GM12865 (cell line): ENCODE measurements around the gene NTRK1.
A peak's percentile ranks its signal among the peaks of the same experiment; 100 is the strongest.

ENCODE experiments used
- DNase-seq: peaks from one replicate; pipeline ENCODE4 v3.0.0; 2010; ENCODE audit warnings: low read depth
- H3K4me3 ChIP-seq: 2 replicates; pipeline ENCODE4 v1.5.1; 2011; ENCODE audit warnings: mild to moderate bottlenecking, low read depth, low read length, control low read depth
- TF ChIP-seq, protein P1 (sequence below): IDR thresholded peaks from 2 replicates; pipeline ENCODE4 v1.5.1; 2011; ENCODE audit warnings: low read length, control low read depth, low read depth, inconsistent platforms; ENCODE audit not compliant: insufficient read depth; ENCODE audit errors: missing control alignments

The NTRK1 gene

DNA sequence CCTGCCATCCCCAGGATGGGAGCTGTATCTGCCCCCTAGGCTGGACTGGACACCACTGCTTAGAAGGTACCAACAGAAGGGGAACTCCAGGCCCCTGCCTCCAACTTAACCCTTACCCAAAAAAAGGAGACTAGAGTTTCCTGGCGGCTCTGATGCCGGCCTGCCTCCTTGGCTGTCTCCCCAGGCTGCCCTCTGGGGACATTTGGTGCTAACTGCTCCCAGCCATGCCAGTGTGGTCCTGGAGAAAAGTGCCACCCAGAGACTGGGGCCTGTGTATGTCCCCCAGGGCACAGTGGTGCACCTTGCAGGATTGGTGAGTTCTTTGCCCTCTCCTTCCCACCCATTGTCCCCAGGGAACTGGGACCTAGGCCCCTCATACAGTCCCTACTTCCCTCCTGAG, 51.6 kb downstream of the NTRK1 start:
- no peak for DNase-seq
- TF ChIP-seq, protein P1, sequence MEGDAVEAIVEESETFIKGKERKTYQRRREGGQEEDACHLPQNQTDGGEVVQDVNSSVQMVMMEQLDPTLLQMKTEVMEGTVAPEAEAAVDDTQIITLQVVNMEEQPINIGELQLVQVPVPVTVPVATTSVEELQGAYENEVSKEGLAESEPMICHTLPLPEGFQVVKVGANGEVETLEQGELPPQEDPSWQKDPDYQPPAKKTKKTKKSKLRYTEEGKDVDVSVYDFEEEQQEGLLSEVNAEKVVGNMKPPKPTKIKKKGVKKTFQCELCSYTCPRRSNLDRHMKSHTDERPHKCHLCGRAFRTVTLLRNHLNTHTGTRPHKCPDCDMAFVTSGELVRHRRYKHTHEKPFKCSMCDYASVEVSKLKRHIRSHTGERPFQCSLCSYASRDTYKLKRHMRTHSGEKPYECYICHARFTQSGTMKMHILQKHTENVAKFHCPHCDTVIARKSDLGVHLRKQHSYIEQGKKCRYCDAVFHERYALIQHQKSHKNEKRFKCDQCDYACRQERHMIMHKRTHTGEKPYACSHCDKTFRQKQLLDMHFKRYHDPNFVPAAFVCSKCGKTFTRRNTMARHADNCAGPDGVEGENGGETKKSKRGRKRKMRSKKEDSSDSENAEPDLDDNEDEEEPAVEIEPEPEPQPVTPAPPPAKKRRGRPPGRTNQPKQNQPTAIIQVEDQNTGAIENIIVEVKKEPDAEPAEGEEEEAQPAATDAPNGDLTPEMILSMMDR = no peak

DNA sequence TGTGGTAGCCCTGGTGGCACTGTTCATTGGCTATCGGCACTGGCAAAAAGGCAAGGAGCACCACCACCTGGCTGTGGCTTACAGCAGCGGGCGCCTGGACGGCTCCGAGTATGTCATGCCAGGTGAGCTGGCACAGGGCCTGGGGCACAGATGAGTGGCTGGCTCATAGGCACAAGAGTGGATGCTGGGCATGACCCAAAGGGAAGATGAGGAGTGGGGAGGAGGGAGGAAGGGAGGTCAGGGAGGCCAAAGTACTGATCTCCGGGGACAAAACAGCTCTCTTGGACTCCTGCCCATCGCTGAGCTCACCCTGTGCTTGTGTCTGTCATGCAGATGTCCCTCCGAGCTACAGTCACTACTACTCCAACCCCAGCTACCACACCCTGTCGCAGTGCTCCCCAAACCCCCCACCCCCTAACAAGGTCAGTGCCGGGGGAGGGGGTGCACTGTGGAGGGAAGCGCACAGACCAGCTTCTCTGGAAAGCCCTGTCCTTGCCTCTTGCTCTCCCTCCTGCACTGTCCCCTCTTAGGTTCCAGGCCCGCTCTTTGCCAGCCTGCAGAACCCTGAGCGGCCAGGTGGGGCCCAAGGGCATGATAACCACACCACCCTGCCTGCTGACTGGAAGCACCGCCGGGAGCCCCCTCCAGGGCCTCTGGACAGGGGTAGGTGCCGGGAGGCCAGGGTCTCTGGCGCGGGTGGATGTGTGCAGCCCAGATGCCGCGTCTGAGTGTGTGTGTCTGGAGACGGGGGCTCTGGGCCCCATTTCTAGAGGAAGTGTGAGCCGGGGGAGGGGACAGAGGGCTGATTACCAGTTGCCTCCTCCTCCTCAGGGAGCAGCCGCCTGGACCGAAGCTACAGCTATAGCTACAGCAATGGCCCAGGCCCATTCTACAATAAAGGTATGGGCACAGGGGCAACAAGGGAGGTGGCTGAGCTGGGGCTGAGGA, 52.5 kb downstream of the NTRK1 start:
- TF ChIP-seq, protein P1 = peak; percentile 13
- no peak overlapping the region for H3K4me3 ChIP-seq
- DNase-seq = no peak

More for the DNA sequence above, 51.6 kb downstream of the NTRK1 start:
- H3K4me3 ChIP-seq = no peak overlapping the region

DNA sequence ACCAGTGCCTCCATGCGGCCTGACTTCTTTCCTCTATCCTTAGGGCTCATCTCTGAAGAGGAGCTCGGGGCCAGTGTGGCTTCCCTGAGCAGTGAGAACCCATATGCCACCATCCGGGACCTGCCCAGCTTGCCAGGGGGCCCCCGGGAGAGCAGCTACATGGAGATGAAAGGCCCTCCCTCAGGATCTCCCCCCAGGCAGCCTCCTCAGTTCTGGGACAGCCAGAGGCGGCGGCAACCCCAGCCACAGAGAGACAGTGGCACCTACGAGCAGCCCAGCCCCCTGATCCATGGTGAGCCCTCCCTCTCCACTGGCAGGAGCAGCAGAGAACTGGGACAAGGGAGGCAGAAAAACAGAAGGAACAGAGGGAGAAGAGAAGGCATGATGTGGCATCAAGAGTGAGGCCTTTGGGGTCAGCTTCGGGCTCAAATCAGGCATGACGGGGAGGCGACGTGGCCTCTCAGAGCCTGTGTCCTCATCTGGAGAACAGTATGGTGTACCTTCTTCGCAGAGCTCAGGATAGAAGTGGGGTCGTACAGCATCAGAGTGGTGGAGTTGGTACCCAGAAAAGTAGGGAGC, 53.2 kb downstream of the NTRK1 start:
- DNase-seq = no peak
- TF ChIP-seq, protein P1 = no peak
- H3K4me3 ChIP-seq = no peak overlapping the region

DNA sequence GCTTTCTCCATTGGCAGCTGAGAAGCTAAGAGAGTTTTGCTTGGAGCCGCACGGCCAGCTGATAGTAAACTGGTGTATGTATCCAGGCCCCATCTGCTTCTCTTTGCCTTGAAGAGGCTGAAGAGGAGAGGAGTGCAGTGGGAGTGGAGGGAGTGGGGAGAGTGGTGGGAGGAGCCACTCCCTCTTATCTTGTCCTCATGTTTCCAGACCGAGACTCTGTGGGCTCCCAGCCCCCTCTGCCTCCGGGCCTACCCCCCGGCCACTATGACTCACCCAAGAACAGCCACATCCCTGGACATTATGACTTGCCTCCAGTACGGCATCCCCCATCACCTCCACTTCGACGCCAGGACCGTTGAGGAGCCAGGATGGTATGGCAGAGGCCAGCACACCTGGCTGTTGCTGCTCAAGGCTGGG, 53.8 kb downstream of the NTRK1 start:
- no peak for DNase-seq
- TF ChIP-seq, protein P1 = no peak
- no peak overlapping the region for H3K4me3 ChIP-seq

DNA sequence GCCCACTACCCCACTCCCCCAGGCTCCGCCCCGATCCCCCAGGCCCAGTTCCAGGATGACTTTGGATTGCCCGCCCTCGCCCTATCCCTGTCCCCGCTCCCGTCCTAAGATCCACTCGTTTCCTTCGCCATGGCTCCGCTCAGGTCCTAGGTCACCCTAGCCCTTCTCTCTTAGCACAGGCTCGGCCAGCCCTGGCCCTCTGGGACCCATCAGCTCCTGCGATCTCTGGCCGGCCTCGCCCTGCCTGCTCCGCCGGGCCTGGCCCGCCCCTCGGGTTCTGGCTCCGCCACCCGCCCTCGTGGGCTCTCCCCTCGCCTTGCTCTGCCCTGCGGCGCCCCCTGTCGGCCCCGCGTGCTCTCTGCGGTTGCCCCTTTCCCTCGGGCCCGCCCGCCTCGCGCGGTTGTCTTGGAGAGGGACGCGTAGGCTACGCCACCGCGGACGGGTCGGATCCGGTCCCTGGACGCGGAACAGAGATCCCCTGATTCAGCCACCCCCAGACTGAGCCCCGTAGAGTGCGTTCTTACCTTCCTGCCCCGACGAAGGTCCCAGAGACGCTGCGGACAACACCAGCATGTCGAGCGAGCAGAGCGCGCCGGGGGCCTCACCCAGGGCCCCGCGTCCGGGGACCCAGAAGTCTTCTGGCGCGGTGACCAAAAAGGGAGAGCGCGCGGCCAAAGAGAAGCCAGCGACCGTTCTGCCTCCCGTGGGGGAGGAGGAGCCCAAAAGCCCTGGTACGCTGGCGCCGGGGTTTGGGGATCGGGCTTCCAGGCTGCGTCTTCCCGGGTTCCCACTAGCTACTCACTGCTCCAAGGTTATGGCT, 59.8 kb downstream of the NTRK1 start, which contains the start of gene LRRC71:
Gene LRRC71, plus strand, starts transcription at position 400 of the 820 bp plus-strand sequence. Its CDS starts 172 bp downstream, at position 572.
- no peak within 1 kb of the TSS for H3K4me3 ChIP-seq
- TF ChIP-seq, protein P1 = peak; percentile 62
- peak; percentile 53 for DNase-seq

DNA sequence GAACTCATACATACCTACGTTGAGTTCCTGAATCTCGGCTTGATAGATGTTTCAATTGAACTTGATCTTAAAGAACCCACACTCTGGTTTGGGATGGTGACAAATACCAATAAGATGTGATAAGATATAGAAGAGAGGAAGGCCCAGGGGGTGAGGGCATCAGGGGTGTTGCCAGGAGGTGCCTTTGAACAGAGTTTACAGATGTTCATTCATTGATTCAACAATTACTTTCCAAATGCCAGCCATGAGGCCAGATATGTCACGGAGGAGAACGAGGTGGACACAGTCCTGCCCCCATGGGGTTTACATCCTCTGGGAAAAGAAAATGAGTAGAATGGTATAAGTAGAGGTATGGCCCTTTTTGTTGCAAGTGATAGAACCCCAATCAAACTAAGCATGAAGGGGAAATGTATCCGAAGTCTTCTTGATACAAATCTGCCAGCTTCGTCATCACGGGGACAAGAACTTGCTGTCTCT, 60.4 kb downstream of the NTRK1 start:
- DNase-seq = no peak
- TF ChIP-seq, protein P1 = no peak
- H3K4me3 ChIP-seq = no peak overlapping the region
